ENCODE data around the gene RNF39.

RNF39 gene

GRCh38 chr6:30102970-30103871, 27.7 kb upstream of the RNF39 start:
- Histone ChIP-seq H2AFZ (ENCODE audit: low read depth, low read length) (peak overlapping the region; percentile 51), H3K9ac (ENCODE audit: low read length) (no peak overlapping the region), H3K4me2 (ENCODE audit: low read length) (peak overlapping the region; percentile 98), H4K20me1 (ENCODE audit: insufficient read depth, low read length) (no peaks in the 10 kb centered on the region), H3K9me3 (ENCODE audit: insufficient read depth, low read length) (no peaks in the 10 kb centered on the region), H3K36me3 (replicated peaks; ENCODE audit: low read depth, low read length) (no peaks in the 10 kb centered on the region), H3K27ac (ENCODE audit: low read length) (no peak overlapping the region), H3K27me3 (ENCODE audit: low read depth, low read length) (peaks cover 22% of the 10 kb centered on the region), H3K4me1 (ENCODE audit: low read length) (peaks cover 21% of the 10 kb centered on the region), H3K79me2 (ENCODE audit: low read length) (no peaks in the 10 kb centered on the region), H3K4me3 (ENCODE audit: low read length) (peak overlapping the region; percentile 82)
- TF ChIP-seq, protein P1, sequence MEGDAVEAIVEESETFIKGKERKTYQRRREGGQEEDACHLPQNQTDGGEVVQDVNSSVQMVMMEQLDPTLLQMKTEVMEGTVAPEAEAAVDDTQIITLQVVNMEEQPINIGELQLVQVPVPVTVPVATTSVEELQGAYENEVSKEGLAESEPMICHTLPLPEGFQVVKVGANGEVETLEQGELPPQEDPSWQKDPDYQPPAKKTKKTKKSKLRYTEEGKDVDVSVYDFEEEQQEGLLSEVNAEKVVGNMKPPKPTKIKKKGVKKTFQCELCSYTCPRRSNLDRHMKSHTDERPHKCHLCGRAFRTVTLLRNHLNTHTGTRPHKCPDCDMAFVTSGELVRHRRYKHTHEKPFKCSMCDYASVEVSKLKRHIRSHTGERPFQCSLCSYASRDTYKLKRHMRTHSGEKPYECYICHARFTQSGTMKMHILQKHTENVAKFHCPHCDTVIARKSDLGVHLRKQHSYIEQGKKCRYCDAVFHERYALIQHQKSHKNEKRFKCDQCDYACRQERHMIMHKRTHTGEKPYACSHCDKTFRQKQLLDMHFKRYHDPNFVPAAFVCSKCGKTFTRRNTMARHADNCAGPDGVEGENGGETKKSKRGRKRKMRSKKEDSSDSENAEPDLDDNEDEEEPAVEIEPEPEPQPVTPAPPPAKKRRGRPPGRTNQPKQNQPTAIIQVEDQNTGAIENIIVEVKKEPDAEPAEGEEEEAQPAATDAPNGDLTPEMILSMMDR (IDR thresholded peaks at IDR 0.05; ENCODE audit: low read depth, low read length), result peak; percentile 67
- no peak for TF ChIP-seq EZH2phosphoT487 (IDR thresholded peaks at IDR 0.05; ENCODE audit: low read depth)

DNA sequence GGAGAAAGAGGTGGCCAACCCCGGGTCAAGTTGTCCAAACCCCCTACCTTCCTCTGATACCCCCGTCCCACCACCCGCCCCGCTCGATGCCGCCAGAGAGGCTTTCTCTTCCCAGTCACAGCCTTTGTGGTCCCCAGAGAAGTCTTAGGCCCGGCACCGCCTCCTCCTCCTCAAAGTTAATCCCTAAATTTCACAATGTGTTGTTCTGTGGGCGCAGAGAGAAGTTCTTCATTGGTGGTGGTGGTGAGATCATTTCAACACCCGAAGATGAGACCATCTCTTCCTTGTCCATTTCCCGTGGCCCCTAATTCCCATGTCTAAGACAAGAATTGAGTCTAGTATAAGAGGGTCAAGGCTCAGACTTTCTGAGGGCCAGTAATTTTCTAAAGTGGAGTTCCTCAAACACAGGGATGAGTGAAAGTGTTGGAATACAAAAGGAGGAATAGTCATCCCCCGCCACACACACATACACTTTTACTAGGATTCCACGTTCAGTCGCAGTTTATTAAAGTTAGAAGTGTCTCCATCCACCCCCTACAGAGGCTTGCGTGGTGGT, 26.9 kb upstream of the RNF39 start:
- Histone ChIP-seq H3K4me3 (ENCODE audit: low read length) (peak overlapping the region; percentile 82), H3K27me3 (ENCODE audit: low read depth, low read length) (peaks cover 22% of the 10 kb centered on the region)

DNA sequence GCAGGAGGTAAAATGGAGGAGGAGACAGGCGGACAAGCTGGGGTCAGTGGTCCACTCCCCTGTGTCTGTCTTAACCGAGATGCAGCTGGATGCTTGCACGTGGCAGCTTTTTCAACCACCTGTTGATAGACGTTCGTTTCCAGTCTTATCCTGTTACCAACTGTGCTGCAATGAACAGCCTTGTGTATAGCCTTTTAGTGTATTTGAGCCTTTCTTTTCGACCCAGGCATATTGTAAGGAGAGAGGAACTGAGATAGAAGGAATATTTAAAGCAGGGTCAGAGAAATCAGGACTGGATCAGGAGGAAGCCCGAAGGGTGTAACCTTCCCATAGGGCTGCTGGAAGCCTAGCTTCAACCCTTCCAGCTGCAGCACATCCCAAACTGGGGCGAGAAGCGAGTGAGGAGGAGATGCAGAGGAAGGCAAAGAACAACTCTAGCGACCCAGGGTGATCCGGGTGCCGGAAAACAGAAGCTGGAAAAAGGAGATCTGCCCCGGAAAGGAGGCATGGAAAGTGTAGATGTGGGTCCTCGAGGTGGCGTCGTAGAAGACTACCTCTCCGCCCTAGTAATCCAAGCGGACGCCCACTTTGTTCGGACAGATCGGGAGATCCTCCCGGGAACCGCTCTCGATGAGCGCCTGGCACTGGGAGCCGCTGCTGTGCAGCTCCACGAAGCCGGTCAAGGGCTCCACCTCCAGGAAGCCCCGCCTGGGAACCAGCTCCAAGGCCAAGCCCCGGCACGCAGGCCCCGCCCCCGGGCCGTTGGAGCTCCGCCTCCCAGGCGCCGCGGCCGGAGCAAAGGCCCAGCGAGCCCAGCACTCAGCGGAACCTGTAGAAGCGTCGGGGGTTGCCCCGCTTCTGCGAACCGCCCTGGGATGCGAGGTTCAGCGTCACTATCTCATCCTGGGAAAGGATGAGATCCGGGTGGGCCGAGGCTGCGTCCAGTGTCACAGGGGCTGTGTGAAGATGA, 26.2 kb upstream of the RNF39 start:
- H3K79me2 ChIP-seq (ENCODE audit: low read length), result no peaks in the 10 kb centered on the region
- no peaks in the 10 kb centered on the region for H4K20me1 ChIP-seq (ENCODE audit: insufficient read depth, low read length)
- peaks cover 22% of the 10 kb centered on the region for H3K27me3 ChIP-seq (ENCODE audit: low read depth, low read length)
- H3K27ac ChIP-seq (ENCODE audit: low read length), result no peak overlapping the region
- H3K4me2 ChIP-seq (ENCODE audit: low read length), result peak overlapping the region; percentile 98
- H2AFZ ChIP-seq (ENCODE audit: low read depth, low read length), result peak overlapping the region; percentile 70; the same call in 1 of the 2 replicates
- no peaks in the 10 kb centered on the region for H3K9me3 ChIP-seq (ENCODE audit: insufficient read depth, low read length)
- peak overlapping the region; percentile 82 for H3K4me3 ChIP-seq (ENCODE audit: low read length)
- peak overlapping the region; percentile 42 for H3K9ac ChIP-seq (ENCODE audit: low read length)
- H3K4me1 ChIP-seq (ENCODE audit: low read length), result peaks cover 20% of the 10 kb centered on the region
- H3K36me3 ChIP-seq (replicated peaks; ENCODE audit: low read depth, low read length), result no peaks in the 10 kb centered on the region
- TF ChIP-seq EZH2phosphoT487 (IDR thresholded peaks at IDR 0.05; ENCODE audit: low read depth), result no peak
- TF ChIP-seq, protein P1 (IDR thresholded peaks at IDR 0.05; ENCODE audit: low read depth, low read length), result 0 out of 2 replicates have a peak, but pooled peaks have one; percentile 7

More for the DNA sequence above, 26.9 kb upstream of the RNF39 start:
- Histone ChIP-seq H3K9ac (ENCODE audit: low read length) (peak overlapping the region; percentile 40; the same call in 1 of the 2 replicates), H3K4me2 (ENCODE audit: low read length) (peak overlapping the region; percentile 98), H3K27ac (ENCODE audit: low read length) (no peak overlapping the region), H2AFZ (ENCODE audit: low read depth, low read length) (peak overlapping the region; percentile 61), H4K20me1 (ENCODE audit: insufficient read depth, low read length) (no peaks in the 10 kb centered on the region), H3K9me3 (ENCODE audit: insufficient read depth, low read length) (no peaks in the 10 kb centered on the region), H3K79me2 (ENCODE audit: low read length) (no peaks in the 10 kb centered on the region), H3K36me3 (replicated peaks; ENCODE audit: low read depth, low read length) (no peaks in the 10 kb centered on the region), H3K4me1 (ENCODE audit: low read length) (peaks cover 20% of the 10 kb centered on the region)
- TF ChIP-seq, protein P1 (IDR thresholded peaks at IDR 0.05; ENCODE audit: low read depth, low read length), result no peak
- TF ChIP-seq EZH2phosphoT487 (IDR thresholded peaks at IDR 0.05; ENCODE audit: low read depth), result no peak

Data from OCI-LY3 (cell line).